ENCODE measurements around the gene CYP46A1.

Gene CYP46A1

DNA sequence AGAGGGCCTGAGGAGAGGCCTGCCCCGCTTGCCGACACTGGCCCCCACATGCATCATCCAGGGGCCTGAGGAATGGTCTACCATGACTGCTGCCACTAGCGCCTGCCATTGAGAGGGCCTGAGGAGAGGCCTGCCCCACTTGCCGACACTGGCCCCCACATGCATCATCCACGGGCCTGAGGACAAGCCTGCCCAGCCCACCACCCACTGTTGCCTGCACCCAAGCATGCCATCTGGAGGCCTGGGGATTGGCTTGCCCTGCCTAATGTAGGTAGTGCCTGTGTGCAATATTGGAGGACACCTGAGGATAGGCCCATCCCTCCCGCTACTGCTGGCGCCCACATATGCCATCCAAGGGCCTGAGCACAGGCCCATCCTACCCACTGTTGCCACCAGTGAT is 24.4 kb downstream of the CYP46A1 start:
- H3K27me3 ChIP-seq (ENCODE audit: insufficient read depth, poor library complexity, severe bottlenecking) = peaks cover 24% of the 10 kb centered on the region
- DNase-seq (ENCODE audit: low spot score) (no peak), ATAC-seq (ENCODE audit: low read depth) (no peak)
- H3K9me3 ChIP-seq (ENCODE audit: severe bottlenecking) = no peaks in the 10 kb centered on the region
- no peaks in the 10 kb centered on the region for H3K4me1 ChIP-seq (ENCODE audit: insufficient read depth, poor library complexity, severe bottlenecking)
- H3K36me3 ChIP-seq (ENCODE audit: low read depth) = no peaks in the 10 kb centered on the region
- no peak overlapping the region for H3K4me3 ChIP-seq (ENCODE audit: severe bottlenecking)
- TF ChIP-seq, protein P1, sequence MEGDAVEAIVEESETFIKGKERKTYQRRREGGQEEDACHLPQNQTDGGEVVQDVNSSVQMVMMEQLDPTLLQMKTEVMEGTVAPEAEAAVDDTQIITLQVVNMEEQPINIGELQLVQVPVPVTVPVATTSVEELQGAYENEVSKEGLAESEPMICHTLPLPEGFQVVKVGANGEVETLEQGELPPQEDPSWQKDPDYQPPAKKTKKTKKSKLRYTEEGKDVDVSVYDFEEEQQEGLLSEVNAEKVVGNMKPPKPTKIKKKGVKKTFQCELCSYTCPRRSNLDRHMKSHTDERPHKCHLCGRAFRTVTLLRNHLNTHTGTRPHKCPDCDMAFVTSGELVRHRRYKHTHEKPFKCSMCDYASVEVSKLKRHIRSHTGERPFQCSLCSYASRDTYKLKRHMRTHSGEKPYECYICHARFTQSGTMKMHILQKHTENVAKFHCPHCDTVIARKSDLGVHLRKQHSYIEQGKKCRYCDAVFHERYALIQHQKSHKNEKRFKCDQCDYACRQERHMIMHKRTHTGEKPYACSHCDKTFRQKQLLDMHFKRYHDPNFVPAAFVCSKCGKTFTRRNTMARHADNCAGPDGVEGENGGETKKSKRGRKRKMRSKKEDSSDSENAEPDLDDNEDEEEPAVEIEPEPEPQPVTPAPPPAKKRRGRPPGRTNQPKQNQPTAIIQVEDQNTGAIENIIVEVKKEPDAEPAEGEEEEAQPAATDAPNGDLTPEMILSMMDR (IDR thresholded peaks at IDR 0.05; ENCODE audit: poor library complexity, severe bottlenecking) = no peak
- H3K27ac ChIP-seq (ENCODE audit: poor library complexity, severe bottlenecking) = no peak overlapping the region

DNA sequence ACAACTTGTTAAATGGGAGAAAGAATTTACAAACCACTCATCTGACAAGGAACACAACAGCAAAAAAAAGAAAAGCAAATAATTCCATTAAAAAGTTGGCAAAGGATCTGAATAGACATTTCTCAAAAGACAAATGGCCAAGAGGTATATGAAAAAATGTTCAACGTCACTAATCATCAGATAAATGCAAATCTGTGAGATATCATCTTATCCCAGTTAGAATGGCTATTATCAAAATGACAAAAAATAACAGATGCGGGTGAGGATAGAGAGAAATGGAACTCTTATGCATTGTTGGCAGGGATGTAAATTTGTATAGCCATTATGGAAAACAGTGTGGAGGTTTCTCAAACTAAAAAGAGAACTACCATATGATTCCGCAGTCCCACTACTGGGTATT is 29.9 kb downstream of the CYP46A1 start:
- H3K36me3 ChIP-seq (ENCODE audit: low read depth) = no peaks in the 10 kb centered on the region
- no peak overlapping the region for H3K4me3 ChIP-seq (ENCODE audit: severe bottlenecking)
- H3K9me3 ChIP-seq (ENCODE audit: severe bottlenecking) = no peaks in the 10 kb centered on the region
- H3K4me1 ChIP-seq (ENCODE audit: insufficient read depth, poor library complexity, severe bottlenecking) = no peaks in the 10 kb centered on the region
- no peak overlapping the region for H3K27ac ChIP-seq (ENCODE audit: poor library complexity, severe bottlenecking)
- DNase-seq (ENCODE audit: low spot score) (no peak), ATAC-seq (ENCODE audit: low read depth) (no peak)
- TF ChIP-seq, protein P1 (IDR thresholded peaks at IDR 0.05; ENCODE audit: poor library complexity, severe bottlenecking) = no peak
- peaks cover 24% of the 10 kb centered on the region for H3K27me3 ChIP-seq (ENCODE audit: insufficient read depth, poor library complexity, severe bottlenecking)

DNA sequence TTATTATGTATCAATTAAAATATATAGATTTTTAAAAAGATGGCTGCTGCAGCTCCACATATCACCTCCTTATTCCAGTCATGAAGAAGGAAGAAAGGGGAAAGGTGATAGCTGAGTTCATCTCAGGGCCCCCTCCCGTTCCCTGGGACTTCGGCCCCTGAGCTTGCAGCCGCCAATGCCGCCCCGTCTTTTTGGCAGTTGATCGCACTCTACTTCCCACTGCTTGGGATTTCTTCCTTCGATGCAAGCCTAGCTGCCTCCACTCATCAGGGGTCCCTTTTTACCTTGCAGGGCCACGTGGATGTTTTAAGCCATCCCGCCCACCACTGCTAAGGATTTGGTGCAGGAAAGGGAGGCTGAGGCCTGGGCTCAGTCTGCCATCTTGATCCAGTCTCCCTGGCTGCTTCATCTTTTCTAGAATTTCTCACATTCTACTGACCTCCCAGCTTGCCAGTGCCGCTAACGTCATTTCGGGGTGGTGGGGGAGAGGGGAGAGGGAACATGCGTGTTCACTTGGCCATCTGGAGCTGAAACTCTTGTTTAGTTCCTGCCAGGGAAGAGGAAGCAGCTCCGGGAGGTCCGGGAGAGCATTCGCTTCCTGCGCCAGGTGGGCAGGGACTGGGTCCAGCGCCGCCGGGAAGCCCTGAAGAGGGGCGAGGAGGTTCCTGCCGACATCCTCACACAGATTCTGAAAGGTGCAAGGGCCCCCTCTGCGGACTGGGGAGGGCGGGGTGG is 31.3 kb downstream of the CYP46A1 start:
- TF ChIP-seq, protein P1 (IDR thresholded peaks at IDR 0.05; ENCODE audit: poor library complexity, severe bottlenecking) = no peak

DNA sequence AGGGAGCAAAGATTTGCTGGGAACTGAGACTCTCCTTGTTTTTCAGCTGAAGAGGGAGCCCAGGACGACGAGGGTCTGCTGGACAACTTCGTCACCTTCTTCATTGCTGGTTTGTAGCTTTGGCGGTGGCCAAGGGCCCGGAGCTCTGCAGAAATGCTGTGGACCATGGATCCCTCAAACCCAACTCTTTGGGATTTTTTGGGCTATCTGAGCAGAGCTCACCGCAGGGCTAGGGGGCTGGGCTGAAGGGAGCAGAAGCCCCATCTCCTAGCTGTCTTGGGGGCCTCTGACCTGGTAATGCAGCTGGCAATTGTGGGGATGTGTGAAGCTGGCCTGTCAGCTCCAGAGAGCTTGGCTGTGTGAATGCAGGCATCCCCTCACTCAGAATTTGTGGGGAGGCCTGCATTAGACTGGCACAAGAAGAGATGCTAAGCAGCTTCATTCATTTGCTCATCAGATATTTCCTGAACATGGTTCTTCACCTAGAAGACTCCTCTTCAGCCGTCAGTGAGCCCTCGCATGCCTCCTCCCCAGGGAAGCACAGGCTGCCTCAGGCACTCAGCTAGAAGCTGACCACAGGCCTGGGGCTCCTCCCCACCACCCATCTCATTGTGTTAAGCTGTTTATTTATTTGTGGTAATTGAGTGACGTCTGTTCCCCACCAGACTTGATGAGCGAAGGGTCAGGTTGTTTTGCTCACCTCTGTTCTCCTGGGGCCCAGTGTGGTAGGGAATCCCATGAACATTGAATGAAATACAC is 32.2 kb downstream of the CYP46A1 start:
- Histone ChIP-seq H3K36me3 (ENCODE audit: low read depth) (no peaks in the 10 kb centered on the region), H3K27ac (ENCODE audit: poor library complexity, severe bottlenecking) (no peak overlapping the region), H3K4me3 (ENCODE audit: severe bottlenecking) (no peak overlapping the region), H3K27me3 (ENCODE audit: insufficient read depth, poor library complexity, severe bottlenecking) (peaks cover 10% of the 10 kb centered on the region), H3K4me1 (ENCODE audit: insufficient read depth, poor library complexity, severe bottlenecking) (no peaks in the 10 kb centered on the region), H3K9me3 (ENCODE audit: severe bottlenecking) (no peaks in the 10 kb centered on the region)
- TF ChIP-seq, protein P1 (IDR thresholded peaks at IDR 0.05; ENCODE audit: poor library complexity, severe bottlenecking) = no peak
- DNase-seq (ENCODE audit: low spot score) (no peak), ATAC-seq (ENCODE audit: low read depth) (0 out of 3 replicates have a peak, but pooled peaks have one; percentile 25)

More for the DNA sequence above, 31.3 kb downstream of the CYP46A1 start:
- Histone ChIP-seq H3K9me3 (ENCODE audit: severe bottlenecking) (no peaks in the 10 kb centered on the region), H3K4me3 (ENCODE audit: severe bottlenecking) (no peak overlapping the region), H3K4me1 (ENCODE audit: insufficient read depth, poor library complexity, severe bottlenecking) (no peaks in the 10 kb centered on the region), H3K36me3 (ENCODE audit: low read depth) (no peaks in the 10 kb centered on the region), H3K27me3 (ENCODE audit: insufficient read depth, poor library complexity, severe bottlenecking) (peaks cover 17% of the 10 kb centered on the region), H3K27ac (ENCODE audit: poor library complexity, severe bottlenecking) (no peak overlapping the region)
- peak; percentile 43 for DNase-seq (ENCODE audit: low spot score)
- no peak for ATAC-seq (ENCODE audit: low read depth)
